Measurements from ENCODE around the gene POU3F3. TPM values are rescaled to one million over a fixed set of nuclear protein-coding genes. Genes with fewer than 3 reads are reported as not detected.

POU3F3 gene
- total RNA-seq, 1 experiment from 2014 or later, result 1.3 TPM

DNA sequence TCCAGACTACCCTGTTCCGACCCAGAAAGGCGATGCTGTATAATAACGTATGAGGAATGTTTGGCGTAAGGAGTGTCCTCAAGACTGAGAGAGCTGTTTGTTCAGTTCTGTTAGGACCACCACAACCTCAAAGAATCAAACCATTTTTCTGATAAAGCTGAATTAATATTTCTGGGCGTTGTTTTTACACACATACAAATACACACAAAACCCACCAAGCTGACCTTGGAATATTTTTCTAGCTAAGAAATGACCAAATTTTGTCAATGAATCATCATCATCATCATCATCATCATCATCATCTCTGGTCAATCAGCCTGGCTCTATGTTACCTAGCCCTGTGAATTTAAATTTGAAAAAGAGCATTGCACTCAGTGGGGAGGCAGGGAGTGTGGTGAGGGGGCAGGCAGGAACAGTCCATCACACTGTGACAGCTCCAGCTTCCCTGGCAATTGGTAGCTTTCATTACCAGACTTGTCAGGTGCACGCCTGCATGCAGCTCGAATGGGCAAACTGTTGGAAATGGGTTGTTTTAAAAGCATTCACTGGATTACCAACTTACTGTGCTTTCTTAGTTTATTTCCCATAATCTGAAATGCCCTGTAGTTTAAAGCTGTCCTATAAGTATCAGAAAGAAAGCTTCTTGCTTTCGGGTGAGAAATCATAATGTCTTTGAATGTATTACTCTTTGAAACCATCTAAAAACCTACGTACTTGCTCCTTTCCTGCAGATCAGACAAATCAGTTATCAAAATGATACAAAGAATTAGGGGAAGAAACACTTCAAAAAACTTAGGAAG lies 6.9 kb upstream of the POU3F3 start:
- no peak for DNase-seq (ENCODE audit: low spot score)

DNA sequence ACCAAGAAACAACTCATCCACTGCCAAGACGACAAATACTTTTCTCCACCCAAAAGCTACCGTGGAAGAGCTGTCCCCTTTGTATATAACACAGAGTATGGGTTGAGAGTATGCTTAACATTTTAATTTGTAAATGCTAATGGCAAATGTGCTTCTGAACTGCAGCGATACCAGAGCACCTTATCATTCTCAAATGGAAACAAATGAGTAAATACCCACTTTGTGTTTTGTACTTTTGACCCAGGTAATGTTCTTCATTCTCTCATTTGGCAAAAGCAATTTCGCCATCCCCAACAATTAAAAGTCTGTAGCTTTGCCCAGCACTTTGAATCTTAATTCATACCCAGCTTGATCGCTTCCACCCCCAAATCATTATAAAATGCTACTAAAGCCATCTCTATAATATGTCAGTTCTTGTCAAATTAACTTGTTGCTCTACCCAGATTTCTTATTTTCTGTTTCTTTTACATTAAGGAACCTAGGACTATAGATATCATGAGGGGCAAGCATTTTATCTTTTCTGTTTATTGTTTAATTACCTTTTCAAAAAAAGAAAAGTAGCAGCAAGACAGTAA lies 6.2 kb upstream of the POU3F3 start:
- DNase-seq (ENCODE audit: low spot score), result no peak

DNA sequence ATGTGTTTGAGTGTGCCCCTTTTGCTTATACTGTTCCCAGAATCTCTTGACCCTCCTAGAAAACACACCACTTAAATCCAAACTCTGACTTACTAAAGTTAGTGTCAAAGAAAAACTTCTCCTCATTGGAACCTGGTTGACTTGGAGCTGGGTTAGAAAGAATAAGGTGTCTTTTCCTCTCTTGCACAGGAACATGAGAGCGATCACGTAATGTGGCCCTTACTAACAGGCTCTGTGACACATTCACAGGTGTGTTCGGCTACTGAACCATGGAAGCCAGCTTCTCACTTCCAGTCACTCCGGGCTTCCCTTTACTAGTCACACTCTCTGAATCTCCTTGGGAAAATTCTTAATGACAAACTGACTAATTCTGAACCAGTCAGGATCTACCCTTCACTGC lies 5.4 kb upstream of the POU3F3 start:
- DNase-seq (ENCODE audit: low spot score), result no peak

DNA sequence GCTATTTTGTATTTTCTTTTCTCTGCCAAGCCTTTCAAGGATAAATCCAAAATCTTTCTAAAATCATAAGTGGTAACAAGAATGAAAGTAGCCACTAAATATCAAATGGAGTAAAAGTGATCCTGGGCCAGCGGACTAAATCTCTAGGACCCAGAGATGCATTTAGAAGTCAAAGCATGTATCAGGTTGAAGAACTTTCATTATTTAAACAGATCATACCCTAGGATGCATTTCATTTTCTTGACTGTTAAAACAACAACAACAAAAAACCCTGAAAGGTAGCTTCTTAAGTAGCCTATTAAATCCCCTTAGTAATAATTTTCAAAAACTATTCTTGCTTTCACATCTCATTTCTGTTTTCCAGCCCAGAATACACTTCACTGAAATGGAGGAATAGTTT lies 4.8 kb upstream of the POU3F3 start:
- no peak for DNase-seq (ENCODE audit: low spot score)

DNA sequence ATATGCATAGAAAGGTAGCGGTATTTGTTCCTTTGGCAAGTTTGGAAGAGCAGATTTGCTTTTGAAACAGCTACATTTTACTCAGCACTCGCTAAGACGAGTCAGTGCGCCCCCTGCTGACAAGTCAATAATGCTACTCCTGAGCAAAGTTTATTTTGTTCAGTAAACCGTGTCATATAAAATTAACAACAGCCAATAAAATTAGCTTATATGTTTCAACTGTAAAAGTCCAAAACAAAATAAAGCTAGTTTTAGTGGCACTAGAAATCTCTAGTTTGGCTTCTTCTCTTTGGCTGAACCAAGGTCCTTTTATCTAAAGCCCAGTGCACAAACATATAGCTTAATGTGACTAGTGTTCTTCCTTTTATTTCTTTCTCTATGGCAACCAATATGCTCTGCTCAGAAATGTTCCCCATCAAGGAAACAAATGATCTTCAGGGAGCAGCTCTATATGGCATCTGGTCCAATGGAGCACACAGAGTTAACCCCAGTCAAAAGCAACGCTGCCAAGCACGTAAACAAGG lies 4.2 kb upstream of the POU3F3 start:
- peak; percentile 60 for DNase-seq (ENCODE audit: low spot score)

DNA sequence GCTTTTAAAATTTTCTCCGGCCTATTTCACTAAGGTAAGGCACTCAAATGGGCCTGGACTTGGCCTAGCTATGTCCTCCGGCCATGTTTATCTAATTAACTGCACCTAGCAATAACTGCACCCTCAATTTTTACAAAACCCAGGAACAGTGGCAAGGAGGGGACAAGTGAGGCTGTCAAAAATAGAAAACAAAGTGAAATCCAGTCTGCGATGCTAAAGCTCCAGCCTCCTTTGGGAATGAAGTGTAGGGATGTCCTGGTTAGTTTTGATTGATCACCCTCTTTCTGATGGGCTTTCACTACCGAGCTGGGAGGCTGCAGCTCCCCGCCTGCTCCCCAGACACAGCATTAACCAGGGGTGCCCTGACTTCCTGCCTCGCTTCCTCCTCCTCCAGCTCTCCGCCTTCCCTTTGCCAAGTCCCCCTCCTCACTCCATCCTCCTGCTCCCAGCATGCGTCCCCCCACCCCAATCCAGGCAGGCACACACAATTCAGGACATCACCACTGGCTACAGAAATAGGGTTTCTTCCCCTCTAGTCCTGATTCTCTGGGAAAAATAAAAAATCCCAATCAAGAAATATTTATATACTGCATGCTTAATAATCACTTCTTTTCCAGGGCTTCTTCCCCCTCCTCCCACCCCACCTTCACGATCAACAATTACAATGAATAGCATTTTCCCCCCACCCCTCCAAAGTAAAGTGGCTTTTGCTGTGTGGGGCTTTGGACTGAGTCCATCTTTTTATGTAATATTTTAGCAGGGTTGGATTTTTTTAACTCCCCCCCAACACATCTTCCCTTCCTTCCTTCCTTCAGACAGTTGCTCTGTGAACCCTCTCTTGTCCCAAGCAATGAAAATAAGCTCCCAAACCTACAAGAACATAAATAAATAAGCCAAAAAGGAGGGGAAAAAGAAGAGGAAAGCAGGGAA lies 3.3 kb upstream of the POU3F3 start:
- no peak for DNase-seq (ENCODE audit: low spot score)

DNA sequence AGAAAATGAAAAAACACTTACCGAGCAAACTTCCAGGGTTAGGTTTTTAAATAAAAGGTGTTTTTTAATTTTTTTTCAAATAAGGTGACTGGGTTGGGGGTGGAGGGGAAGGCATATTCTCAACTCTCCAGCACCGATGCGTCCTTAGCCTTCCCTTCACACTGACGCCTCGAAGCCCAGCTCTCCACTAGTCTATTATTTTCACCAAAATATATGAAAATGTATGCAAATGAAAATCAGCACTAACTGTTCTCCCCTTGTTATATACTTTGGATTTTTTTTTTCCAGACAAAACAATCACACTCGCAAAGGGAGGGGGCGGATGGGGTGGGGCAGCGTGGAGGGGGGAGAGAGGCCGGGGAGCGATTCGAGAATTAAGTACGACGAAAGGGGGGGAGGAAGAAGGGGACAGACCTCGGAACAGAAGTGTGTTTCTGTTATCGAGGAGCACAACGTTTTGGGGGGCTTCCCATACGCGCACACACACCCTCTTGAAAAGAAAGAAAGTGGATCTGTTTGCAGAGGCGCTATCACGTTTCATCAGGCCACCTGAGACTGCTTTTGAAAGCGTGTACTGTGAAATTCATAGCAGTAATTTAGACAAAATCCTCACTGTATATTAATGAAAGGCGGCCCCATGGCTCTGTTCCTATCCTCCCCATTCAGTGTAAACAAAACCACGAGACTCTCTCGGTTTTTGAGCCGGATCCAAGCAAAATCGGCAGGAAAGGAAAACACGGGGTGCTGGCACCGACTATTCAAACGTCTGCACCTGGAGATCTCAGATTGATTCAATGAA lies 2.4 kb upstream of the POU3F3 start:
- DNase-seq (ENCODE audit: low spot score), result no peak

DNA sequence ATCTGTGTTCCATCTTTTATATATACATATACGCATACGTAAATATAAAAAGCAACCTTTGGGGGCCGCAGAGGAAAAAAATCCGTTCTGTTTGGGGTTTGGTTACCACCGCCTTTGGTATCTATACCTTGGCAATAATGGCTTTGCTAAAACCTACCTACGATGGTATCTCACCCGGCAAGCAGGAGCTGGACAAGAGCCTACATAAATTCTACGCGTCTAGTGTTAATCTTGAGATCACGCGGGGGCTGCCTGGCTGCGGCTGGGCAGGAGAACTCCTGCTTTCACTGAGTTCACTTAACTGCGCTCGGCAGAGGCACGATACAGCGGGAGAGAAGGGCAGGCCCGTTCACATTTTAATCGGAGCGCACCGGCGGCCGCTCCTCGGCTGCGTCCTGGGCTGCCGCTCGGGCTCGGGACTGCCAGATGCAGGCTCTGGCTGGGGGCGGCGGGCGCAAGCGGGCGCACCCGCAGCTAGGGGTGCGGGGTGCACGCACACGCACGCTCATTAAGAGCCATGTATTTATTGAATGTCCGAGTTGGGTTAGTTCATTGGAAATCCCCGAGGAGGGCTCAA lies 1.7 kb upstream of the POU3F3 start:
- DNase-seq (ENCODE audit: low spot score), result peak; percentile 25

DNA sequence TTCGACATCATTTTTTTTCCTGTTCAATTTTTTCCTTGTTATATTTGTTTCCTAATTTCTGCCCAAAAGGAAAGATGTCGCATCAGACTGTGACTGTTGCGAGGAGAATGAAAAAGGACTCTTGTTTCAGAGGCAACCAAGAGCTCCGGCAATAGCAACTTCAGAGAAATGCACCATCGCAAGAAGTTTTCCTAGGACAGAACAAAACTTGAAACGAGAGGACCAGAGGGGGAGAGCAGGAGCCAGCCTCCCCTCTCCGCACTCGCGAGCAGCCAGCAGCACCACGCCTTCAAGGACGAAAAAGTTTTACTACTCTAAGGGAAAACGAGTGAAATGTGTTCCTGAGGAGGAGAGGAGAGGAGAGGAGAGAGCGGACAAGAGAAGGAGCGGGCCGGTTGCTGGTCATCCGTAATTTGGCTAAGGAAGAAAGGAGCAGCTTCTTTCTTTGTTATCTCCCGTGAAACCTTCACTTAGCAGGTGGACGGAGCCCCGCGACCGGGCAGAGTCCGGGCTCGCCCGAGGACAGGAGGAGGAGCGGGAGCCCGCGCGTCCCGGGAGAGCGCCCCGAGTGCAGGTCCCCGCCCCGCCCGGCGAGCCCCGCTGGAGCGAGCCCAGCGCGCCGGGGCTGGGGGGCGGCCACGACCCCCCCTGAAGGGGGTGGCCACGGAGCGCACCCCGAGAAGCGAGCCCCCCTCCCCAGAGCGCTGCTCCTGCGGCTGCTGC lies 744 bp downstream of the POU3F3 start:
- peak; percentile 25 for DNase-seq (ENCODE audit: low spot score)

DNA sequence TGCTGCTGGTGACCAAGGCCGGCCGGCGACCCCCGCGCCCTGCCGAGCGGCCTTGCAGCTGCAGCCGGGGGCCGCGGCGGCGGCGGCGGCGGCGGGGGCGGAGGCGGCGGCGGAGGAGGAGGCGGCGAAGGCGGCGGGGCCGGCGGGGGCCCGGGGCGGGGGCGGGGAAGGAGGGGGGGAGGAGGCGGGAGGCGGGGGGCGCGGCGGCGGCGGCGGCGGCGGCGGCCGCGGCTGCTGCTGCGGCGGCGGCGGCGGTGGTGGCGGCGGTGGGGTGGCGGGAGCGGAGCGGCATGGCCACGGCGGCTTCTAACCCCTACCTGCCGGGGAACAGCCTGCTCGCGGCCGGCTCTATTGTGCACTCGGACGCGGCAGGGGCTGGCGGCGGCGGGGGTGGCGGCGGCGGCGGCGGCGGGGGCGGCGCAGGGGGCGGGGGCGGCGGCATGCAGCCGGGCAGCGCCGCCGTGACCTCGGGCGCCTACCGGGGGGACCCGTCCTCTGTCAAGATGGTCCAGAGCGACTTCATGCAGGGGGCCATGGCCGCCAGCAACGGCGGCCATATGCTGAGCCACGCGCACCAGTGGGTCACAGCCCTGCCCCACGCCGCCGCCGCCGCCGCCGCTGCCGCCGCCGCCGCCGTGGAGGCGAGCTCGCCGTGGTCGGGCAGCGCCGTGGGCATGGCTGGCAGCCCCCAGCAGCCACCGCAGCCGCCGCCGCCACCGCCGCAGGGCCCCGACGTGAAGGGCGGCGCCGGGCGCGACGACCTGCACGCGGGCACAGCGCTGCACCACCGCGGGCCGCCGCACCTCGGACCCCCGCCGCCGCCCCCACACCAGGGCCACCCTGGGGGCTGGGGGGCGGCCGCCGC lies 1.5 kb downstream of the POU3F3 start:
- no peak for DNase-seq (ENCODE audit: low spot score)

DNA sequence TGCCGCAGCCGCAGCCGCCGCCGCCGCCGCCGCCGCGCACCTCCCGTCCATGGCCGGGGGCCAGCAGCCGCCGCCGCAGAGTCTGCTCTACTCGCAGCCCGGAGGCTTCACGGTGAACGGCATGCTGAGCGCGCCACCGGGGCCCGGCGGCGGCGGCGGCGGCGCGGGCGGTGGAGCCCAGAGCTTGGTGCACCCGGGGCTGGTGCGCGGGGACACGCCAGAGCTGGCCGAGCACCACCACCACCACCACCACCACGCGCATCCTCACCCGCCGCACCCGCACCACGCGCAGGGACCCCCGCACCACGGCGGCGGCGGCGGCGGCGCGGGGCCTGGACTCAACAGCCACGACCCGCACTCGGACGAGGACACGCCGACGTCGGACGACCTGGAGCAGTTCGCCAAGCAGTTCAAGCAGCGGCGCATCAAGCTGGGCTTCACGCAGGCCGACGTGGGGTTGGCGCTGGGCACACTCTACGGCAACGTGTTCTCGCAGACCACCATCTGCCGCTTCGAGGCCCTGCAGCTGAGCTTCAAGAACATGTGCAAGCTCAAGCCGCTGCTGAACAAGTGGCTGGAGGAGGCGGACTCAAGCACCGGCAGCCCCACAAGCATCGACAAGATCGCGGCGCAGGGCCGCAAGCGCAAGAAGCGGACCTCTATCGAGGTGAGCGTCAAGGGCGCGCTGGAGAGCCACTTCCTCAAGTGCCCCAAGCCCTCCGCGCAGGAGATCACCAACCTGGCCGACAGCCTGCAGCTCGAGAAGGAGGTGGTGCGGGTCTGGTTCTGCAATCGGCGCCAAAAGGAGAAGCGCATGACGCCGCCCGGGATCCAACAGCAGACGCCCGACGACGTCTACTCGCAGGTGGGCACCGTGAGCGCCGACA lies 2.4 kb downstream of the POU3F3 start:
- DNase-seq (ENCODE audit: low spot score), result no peak

DNA sequence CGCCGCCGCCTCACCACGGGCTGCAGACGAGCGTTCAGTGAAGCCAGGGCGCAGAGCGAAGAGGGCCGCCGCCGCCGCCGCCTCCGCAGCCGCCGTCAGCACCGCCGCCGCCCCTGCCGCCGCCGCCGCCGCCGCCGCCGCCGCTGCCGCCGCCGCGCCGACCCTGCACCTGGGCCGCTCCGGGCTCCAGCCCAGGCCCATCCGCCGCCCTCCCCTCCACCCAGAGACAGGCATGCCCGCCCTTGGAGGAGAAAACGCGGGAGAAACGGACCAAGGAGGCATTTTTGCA lies 3.0 kb downstream of the POU3F3 start:
- no peak for DNase-seq (ENCODE audit: low spot score)

DNA sequence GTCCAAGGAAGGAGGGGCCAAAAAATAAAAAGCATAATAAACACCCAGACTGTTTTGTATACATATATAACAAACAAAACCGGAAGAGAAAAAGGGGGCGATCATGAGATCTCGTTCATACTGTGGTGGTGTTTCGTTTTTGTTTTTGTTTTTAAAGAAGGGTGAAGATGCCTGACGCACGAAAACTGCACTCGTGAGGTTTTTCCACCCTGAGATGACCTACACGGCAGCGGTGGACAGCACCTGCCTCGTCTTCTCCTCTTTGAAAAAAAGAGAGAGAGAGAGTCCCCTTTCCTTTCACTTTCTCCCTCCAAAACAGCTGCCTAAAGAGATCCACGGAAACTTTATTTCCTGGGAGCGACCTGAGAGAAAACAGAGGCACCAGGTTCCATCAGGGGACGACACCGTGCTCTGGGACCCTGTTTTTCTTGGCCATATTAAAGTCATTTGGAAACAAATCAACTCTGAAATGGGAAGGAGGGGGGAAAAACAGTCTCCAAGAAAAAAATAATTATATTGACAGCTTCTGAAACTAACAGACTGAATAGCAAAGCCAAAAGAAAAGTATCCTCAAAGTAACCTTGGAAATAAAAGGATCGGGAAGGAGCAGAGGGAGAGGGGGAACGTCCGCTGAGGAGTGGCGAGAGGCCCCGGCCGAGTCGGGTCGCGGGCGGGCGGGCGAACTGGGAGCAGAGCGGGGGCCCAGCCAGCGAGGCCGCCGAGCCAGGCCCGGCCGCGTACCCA lies 3.5 kb downstream of the POU3F3 start:
- DNase-seq (ENCODE audit: low spot score), result no peak

DNA sequence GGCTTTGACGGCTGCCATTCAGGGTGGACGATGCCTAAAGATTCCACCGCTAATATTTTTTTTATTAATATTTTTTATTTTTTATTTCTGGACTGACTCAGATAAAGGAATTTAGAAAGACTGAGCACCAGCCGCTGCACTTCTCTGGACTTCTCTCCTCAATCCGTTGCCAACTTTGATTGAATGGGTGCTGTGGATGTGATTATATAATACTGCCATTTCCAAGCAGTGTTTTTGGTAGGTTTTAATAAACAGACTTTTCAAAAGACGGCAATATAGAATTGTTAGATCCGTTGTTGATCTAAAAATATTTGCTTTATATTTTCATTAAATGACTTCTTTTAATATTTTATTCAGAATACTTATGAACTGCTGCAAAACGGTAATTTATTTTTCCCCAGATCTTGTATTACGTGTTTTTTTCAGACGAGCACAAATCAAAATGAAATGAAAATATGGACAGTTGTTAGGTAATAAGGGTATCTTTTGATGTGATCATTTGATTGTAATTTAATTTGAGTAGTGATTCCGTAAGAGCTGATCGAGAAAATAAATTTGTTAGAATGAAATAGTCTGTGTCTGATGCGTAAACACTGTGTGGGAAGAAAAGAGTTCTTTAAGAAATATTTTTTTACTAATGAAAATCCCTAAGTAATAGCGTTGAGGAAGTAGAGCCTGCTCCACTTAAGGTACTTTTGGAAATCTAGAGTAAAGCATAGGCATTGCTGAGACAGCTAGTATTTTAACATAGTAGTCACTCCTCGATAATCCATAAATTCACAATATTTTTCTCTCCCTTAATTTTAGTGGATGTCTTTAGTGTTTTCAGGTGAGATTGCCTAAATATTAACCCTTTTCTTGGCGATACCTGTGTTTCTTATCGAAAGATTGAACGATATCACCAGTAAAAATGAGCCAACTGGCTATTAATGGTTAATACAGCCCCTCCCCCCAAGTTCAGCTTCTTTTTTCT lies 4.4 kb downstream of the POU3F3 start:
- no peak for DNase-seq (ENCODE audit: low spot score)

DNA sequence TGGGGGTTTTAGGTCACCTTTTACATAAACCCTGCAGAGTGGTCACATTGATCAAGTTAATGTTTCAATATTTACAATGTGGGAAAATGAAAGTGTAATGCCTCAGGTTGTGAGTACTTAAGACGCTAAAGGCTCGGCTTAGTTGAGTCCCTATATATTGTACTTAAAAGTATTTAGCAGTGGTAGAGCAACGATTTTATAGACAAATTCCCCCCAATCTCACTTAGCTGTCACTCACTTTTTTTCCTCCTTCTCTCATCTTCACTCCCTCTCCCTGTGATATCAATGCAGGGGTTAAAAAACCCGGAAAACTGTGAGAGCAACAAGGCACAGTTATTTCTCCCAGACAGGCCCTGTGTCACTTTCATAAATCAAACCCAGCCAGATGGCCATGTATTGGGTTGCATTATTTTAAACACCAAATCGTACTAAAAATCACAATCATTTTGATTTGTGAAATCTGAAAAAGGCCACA lies 5.4 kb downstream of the POU3F3 start:
- no peak for DNase-seq (ENCODE audit: low spot score)

DNA sequence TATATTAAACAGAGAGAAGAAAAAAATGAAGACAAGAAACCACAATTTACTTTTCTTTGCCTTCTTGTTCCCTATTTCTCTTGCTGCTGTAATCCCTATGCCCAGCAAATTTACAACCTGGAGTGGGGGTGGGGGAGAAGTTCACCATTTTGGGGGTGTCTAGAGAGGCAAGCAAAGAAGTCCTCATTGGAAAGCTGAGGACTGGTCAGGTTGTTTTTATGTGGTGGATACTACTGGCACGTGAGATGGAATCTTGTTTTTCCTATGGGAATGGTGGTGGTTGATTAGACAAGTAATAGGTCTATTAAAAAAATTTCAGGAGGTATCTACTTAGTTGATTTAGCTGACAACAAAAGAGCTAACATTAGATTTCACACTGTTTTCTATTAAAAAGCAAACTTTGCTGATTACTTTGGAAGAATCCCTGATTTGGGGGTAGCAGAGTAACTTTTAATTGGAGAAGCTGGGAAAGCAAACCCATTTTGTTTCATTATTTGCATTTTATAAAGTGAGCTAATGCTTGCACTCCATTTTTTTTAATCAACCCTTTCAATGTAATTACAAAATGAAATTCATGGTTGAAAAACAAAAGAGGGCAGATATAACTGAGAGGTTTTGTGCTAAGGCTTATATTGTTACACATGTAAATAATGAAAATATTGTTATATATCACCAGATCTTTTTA lies 6.0 kb downstream of the POU3F3 start:
- no peak for DNase-seq (ENCODE audit: low spot score)
